Measurements from ENCODE around the gene CCDC28B. TPM values are rescaled to one million over a fixed set of nuclear protein-coding genes. Genes with fewer than 3 reads are reported as not detected.

CCDC28B gene
- total RNA-seq, 1 experiment from 2014 or later, result 9.4 TPM

Other genes starting within 250 kb of the CCDC28B start
- gene KHDRBS1, start 186.7 kb upstream of the CCDC28B start, total RNA-seq (2014; rRNA removed; shearing (Covaris generic)), result 59.2 and 102 TPM in 2 replicates
- gene TMEM39B, start 127.7 kb upstream of the CCDC28B start, total RNA-seq (2014; rRNA removed; shearing (Covaris generic)), result 13.9 and 16.1 TPM in 2 replicates
- gene KPNA6, start 92.5 kb upstream of the CCDC28B start, total RNA-seq (2014; rRNA removed; shearing (Covaris generic)), result 49.8 and 73.0 TPM in 2 replicates
- 62.5 and 102 TPM in 2 replicates for gene TXLNA, start 20.9 kb upstream of the CCDC28B start, total RNA-seq (2014; rRNA removed; shearing (Covaris generic))
- 6.9 and 8.7 TPM in 2 replicates for gene IQCC, start 5.1 kb downstream of the CCDC28B start, total RNA-seq (2014; rRNA removed; shearing (Covaris generic))
- gene DCDC2B, start 8.5 kb downstream of the CCDC28B start, total RNA-seq (2014; rRNA removed; shearing (Covaris generic)), result not detected in 2 replicates
- 12.0 and 12.3 TPM in 2 replicates for gene TMEM234, start 21.8 kb downstream of the CCDC28B start, total RNA-seq (2014; rRNA removed; shearing (Covaris generic))
- 517 and 553 TPM in 2 replicates for gene EIF3I, start 21.8 kb downstream of the CCDC28B start, total RNA-seq (2014; rRNA removed; shearing (Covaris generic))
- 0.20 and 1.4 TPM in 2 replicates for gene FAM167B, start 46.6 kb downstream of the CCDC28B start, total RNA-seq (2014; rRNA removed; shearing (Covaris generic))
- gene LCK, start 50.7 kb downstream of the CCDC28B start, total RNA-seq (2014; rRNA removed; shearing (Covaris generic)), result 0.12 TPM in 1 of 2 replicates, not detected in the other
- gene HDAC1, start 91.5 kb downstream of the CCDC28B start, total RNA-seq (2014; rRNA removed; shearing (Covaris generic)), result 158 and 171 TPM in 2 replicates
- 73.3 and 110 TPM in 2 replicates for gene MARCKSL1, start 135.6 kb downstream of the CCDC28B start, total RNA-seq (2014; rRNA removed; shearing (Covaris generic))
- gene FAM229A, start 161.9 kb downstream of the CCDC28B start, total RNA-seq (2014; rRNA removed; shearing (Covaris generic)), result 0.42 and 1.2 TPM in 2 replicates
- 0.07 TPM in 1 of 2 replicates, not detected in the other for gene TSSK3, start 161.9 kb downstream of the CCDC28B start, total RNA-seq (2014; rRNA removed; shearing (Covaris generic))
- 86.0 and 91.7 TPM in 2 replicates for gene BSDC1, start 193.8 kb downstream of the CCDC28B start, total RNA-seq (2014; rRNA removed; shearing (Covaris generic))

All from M059J (cell line).